HepG2 (cell line): ENCODE measurements around the gene AAMP. TPM values are rescaled to one million over a fixed set of nuclear protein-coding genes. Genes with fewer than 3 reads are reported as not detected.

ENCODE experiments used
- ATAC-seq: fragments of 200-7000 bp; cut with Tn5 transposase; 3 replicates; pipeline ENCODE4 v1.9.1; 2020; ENCODE audit warnings: mild to moderate bottlenecking, moderate library complexity
- BruUV-seq: library from RNA; stranded (reverse); fragments of 400-500 nt; replicated peaks from 2 replicates; lab custom pipeline; 2021; lab: Mats Ljungman, UMichigan
- CTCF ChIA-PET: fragments of 300-600 bp; formaldehyde crosslinking; extraction: SDS; loops from one replicate; lab custom pipeline; 2021; ENCODE audit warnings: low total read pairs, inconsistent platforms, low intra/inter-chr PET ratio; lab: Yijun Ruan, JAX
- POLR2A ChIA-PET: fragments of 350-600 bp; sonication (Branson Sonifier 250); formaldehyde crosslinking; loops from one replicate; lab custom pipeline; 2020; ENCODE audit warnings: antibody characterized with exemption, inconsistent platforms; lab: Yijun Ruan, JAX
- DNase-seq: peaks from one replicate; pipeline ENCODE4 v3.0.0-alpha.2; 2015; ENCODE audit warnings: low spot score
- FAIRE-seq: peaks from 3 replicates; lab custom pipeline; 2011; peaks lifted over from hg19 to GRCh38; lab: Jason Lieb, UNC
- H2AFZ ChIP-seq: one replicate; pipeline ENCODE4 v1.6.1; 2011; ENCODE audit warnings: low read length, inconsistent platforms
- H3K27ac ChIP-seq: fragments of 300-600 bp; 3 replicates; pipeline ENCODE4 v1.8.0; 2011; ENCODE audit warnings: mixed run types, mild to moderate bottlenecking, mixed read lengths, low read length, inconsistent platforms; ENCODE audit not compliant: insufficient read depth; ENCODE audit errors: extremely low read length
- H3K27me3 ChIP-seq, 2 experiments: fragments of 200-600 bp in 1 of 2; 2 replicates in 1 of 2; 3 replicates in 1 of 2; pipeline versions ENCODE4 v1.6.0 to v1.8.0; 2011; ENCODE audit warnings: low read length in 2 of 2, mild to moderate bottlenecking in 2 of 2, moderate library complexity in 2 of 2, inconsistent platforms in 1 of 2; ENCODE audit not compliant: insufficient read depth in 2 of 2, control insufficient read depth in 1 of 2
- H3K36me3 ChIP-seq, 2 experiments: fragments of 200-600 bp in 1 of 2; replicated peaks in 1 of 2; 2 replicates in 1 of 2; 3 replicates in 1 of 2; pipeline versions ENCODE4 v1.5.1 to v1.8.0; 2011; ENCODE audit warnings: low read length in 2 of 2, inconsistent platforms in 1 of 2; ENCODE audit not compliant: insufficient read depth in 2 of 2, control insufficient read depth in 1 of 2
- H3K4me1 ChIP-seq: 2 replicates; pipeline ENCODE4 v1.5.1; 2012; ENCODE audit warnings: low read length, inconsistent platforms; ENCODE audit not compliant: insufficient read depth
- H3K4me2 ChIP-seq: 2 replicates; pipeline ENCODE4 v1.6.0; 2011; ENCODE audit warnings: low read depth, low read length, inconsistent platforms
- H3K4me3 ChIP-seq, 3 experiments: fragments of 200-600 bp in 1 of 3; sonication (generic), shearing (Covaris generic) in 1 of 3; replicated peaks in 1 of 3; 2 replicates each; pipeline ENCODE4 v1.5.1; 2011 to 2016; ENCODE audit warnings: low read length in 3 of 3, inconsistent platforms in 2 of 3, low read depth in 2 of 3, mild to moderate bottlenecking in 2 of 3, control low read depth in 1 of 3, mixed read lengths in 1 of 3; ENCODE audit not compliant: insufficient read depth in 1 of 3
- H3K79me2 ChIP-seq: one replicate; pipeline ENCODE4 v1.6.1; 2011; ENCODE audit warnings: low read length, inconsistent platforms; ENCODE audit not compliant: insufficient read depth
- H3K9ac ChIP-seq: 2 replicates; pipeline ENCODE4 v1.6.0; 2011; ENCODE audit warnings: mild to moderate bottlenecking, low read depth, low read length, inconsistent platforms; ENCODE audit not compliant: insufficient read depth
- H3K9me3 ChIP-seq: 2 replicates; pipeline ENCODE4 v1.5.1; 2012; ENCODE audit warnings: mild to moderate bottlenecking, low read length
- H4K20me1 ChIP-seq: 2 replicates; pipeline ENCODE4 v1.6.0; 2011; ENCODE audit warnings: inconsistent platforms, mild to moderate bottlenecking, low read length, moderate library complexity; ENCODE audit not compliant: insufficient read depth
- ELF1 ChIP-seq: sonication (generic); formaldehyde crosslinking; IDR thresholded peaks from 2 replicates; pipeline ENCODE4 v1.4.0; 2020; ENCODE audit warnings: missing genetic modification reagents
- IRF2 ChIP-seq: IDR thresholded peaks from 2 replicates; pipeline ENCODE4 v1.6.1; 2018; ENCODE audit warnings: missing genetic modification reagents, missing compliant biosample characterization
- JUNB ChIP-seq: sonication (generic); formaldehyde crosslinking; IDR thresholded peaks from 2 replicates; pipeline ENCODE4 v1.8.0; 2022; ENCODE audit warnings: missing genetic modification reagents, mild to moderate bottlenecking, borderline replicate concordance
- MNT ChIP-seq: fragments of 450-650 bp; IDR thresholded peaks from 2 replicates; pipeline ENCODE4 v1.6.1; 2016
- MTERF4 ChIP-seq: sonication (generic); formaldehyde crosslinking; IDR thresholded peaks from 2 replicates; pipeline ENCODE4 v1.8.0; 2023; ENCODE audit warnings: mild to moderate bottlenecking, missing genetic modification reagents
- NFIC ChIP-seq: IDR thresholded peaks from 2 replicates; pipeline ENCODE4 v1.6.1; 2012; ENCODE audit warnings: mild to moderate bottlenecking, low read length, inconsistent platforms
- SYNCRIP ChIP-seq: fragments of 200-400 bp; formaldehyde crosslinking; IDR thresholded peaks from 2 replicates; pipeline ENCODE4 v1.6.1; 2018; ENCODE audit warnings: mild to moderate bottlenecking, low read depth, low read length; ENCODE audit not compliant: insufficient read depth
- U2AF1 ChIP-seq: fragments of 200-400 bp; formaldehyde crosslinking; optimal IDR thresholded peaks from 2 replicates; pipeline ENCODE3; 2017; ENCODE audit warnings: mild to moderate bottlenecking, low read depth, low read length
- ZBTB44 ChIP-seq: sonication (generic); formaldehyde crosslinking; IDR thresholded peaks from 2 replicates; pipeline ENCODE4 v1.4.0; 2020; ENCODE audit warnings: missing genetic modification reagents
- ZBTB8A ChIP-seq: sonication (generic); formaldehyde crosslinking; IDR thresholded peaks from 2 replicates; pipeline ENCODE4 v1.4.0; 2020; ENCODE audit warnings: mild to moderate bottlenecking, low read depth, missing genetic modification reagents, borderline replicate concordance
- ZC3H4 ChIP-seq: sonication (generic); formaldehyde crosslinking; IDR thresholded peaks from 2 replicates; pipeline ENCODE4 v1.4.0; 2020; ENCODE audit warnings: missing genetic modification reagents, borderline replicate concordance
- ZNF136 ChIP-seq: sonication (generic); formaldehyde crosslinking; IDR thresholded peaks from 2 replicates; pipeline ENCODE4 v1.8.1; 2022; ENCODE audit warnings: low read depth, mild to moderate bottlenecking, moderate library complexity, missing genetic modification reagents
- ZNF687 ChIP-seq: sonication (generic); formaldehyde crosslinking; IDR thresholded peaks from 2 replicates; pipeline ENCODE4 v1.5.1; 2020; ENCODE audit warnings: mild to moderate bottlenecking, missing genetic modification reagents, moderate library complexity
- ZNF713 ChIP-seq: sonication (generic); formaldehyde crosslinking; IDR thresholded peaks from 2 replicates; pipeline ENCODE4 v1.4.0; 2020; ENCODE audit warnings: mild to moderate bottlenecking, missing genetic modification reagents
- WGBS: methylation state at CpG from one replicate; pipeline ENCODE4 v1.1.6; 2017; ENCODE audit warnings: low lambda C conversion rate; 5-methylcytosine and 5-hydroxymethylcytosine counted together
- in situ Hi-C: cut with HindIII; loops from 2 replicates; pipeline ENCODE4 v1.10.0; 2017; ENCODE audit warnings: low pct_unique_long_range_greater_than_20kb; ENCODE audit not compliant: extremely low pct_ligation_motif_present
- intact Hi-C: fragments of 100-400 bp; cut with micrococcal nuclease; formaldehyde crosslinking; loops from one replicate; pipeline ENCODE4 v1.10.0; 2022; ENCODE audit not compliant: unreplicated experiment
- polyA plus RNA-seq, 8 experiments: library from polyadenylated mRNA; depleted of rRNA in 3 of 8; stranded (reverse) in 7 of 8; unstranded in 1 of 8; fragments of >200 nt; fragmentation: Illumina TruSeq in 4 of 8; extraction: Trizol in 4 of 8; gene quantifications; 2 replicates each; pipeline versions ENCODE4 v1.2.1 to v1.2.3, GENCODE V29; 2011 to 2016; ENCODE audit warnings: low read depth in 4 of 8, missing spikeins in 1 of 8, mixed read lengths in 1 of 8; ENCODE audit not compliant: insufficient read depth in 1 of 8
- total RNA-seq, 5 experiments: library from RNA; depleted of rRNA; stranded (reverse); fragments of >200 nt; fragmentation: Illumina TruSeq; extraction: Trizol; gene quantifications; 2 replicates each; pipeline ENCODE4 v1.2.3, GENCODE V29; 2016; ENCODE audit warnings: low read depth in 1 of 5

Gene AAMP
- total and polyA plus RNA-seq, 2 of the 13 experiments (the other 11 are each of a cell fraction or from before 2014, with no cell fraction given), result 110 to 186 TPM

- TF ChIP-seq IRF2 (CRISPR knock-in tag), result peak; percentile 98
- peak; percentile 95 for TF ChIP-seq ELF1 (CRISPR knock-in tag)
- TF ChIP-seq ZC3H4 (CRISPR knock-in tag), result no peak
- TF ChIP-seq ZBTB44 (CRISPR knock-in tag), result 0 out of 2 replicates have a peak, but pooled peaks have one; percentile 69
- no peak for TF ChIP-seq ZNF136 (CRISPR knock-in tag)
- no peak for TF ChIP-seq JUNB
- TF ChIP-seq MTERF4 (CRISPR knock-in tag), result peak; percentile 93; the same call in 1 of the 2 replicates
Observed at GRCh38 chr2:218269900-218270720, at the start of gene AAMP, which contains the start of gene PNKD (continued).

- Histone ChIP-seq H3K27ac (no peak overlapping the region), H2AFZ (no peak overlapping the region), H3K4me1 (peaks cover 56% of the 10 kb centered on the region), H3K27me3 (no peaks in the 10 kb centered on the region), H3K9me3 (no peaks in the 10 kb centered on the region), H3K79me2 (no peaks in the 10 kb centered on the region), H3K4me2 (no peak overlapping the region), H3K9ac (no peak overlapping the region), H3K4me3 (no peak overlapping the region), H3K36me3 (no peaks in the 10 kb centered on the region), H4K20me1 (no peaks in the 10 kb centered on the region)
- no peak for FAIRE-seq
- ChIA-PET CTCF (no interaction called here), POLR2A (no interaction called here)
- no peak for DNase-seq
- 80% methylated on average over 6 of the region's 7 CpGs for WGBS
- no TSS peak for BruUV-seq
- TF ChIP-seq ZNF687 (CRISPR knock-in tag) (peak; percentile 13; the same call in 1 of the 2 replicates), NFIC (no peak), U2AF1 (no peak), ZBTB8A (no peak), MNT (no peak), SYNCRIP (no peak), ZNF713 (no peak)
- in situ Hi-C loops, result no loop called here
- intact Hi-C loops, result no loop called here
- no peak for ATAC-seq
Observed at GRCh38 chr2:218318241-218318640, 48.3 kb upstream of the AAMP start.
